ENCODE results near the gene HOXC6. TPM values are rescaled to one million over a fixed set of nuclear protein-coding genes. Genes with fewer than 3 reads are reported as not detected.

The HOXC6 gene
- total and polyA plus RNA-seq, 5 experiments from 2014 or later = not detected

DNA sequence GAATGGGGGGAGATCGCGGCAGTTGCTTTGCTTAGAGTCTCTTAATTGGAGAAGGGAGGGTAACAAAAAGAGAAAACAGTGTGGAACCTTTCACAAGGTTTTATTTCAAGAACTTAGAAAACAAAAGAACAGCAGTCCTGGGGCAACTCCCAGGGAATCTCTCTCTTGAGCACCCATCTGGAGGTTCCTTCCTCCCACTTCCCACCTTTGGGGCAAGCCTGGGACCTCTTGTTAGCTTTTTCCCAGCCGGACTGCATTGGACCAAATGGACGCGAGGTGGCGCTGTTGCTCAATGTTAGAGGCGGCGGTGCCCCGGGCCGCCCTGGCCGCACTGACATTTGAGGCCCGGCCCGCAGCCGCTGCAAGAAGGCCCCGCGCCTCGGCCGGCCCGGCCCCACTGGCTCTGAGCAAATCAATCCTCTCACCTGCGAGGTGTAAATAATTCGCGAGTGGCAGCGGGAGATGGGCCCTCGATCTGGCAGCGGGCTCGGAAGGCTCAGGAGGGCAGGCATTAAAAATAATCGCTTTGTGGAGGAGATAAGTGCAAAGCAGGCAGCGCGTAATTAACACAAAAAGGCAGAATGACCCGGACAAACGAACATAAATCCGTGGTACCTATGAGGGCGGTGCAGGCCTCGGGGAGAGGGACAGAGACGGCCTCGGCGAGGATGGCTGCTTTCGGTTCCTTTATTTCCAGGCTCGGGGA is 22.2 kb upstream of the HOXC6 start:
- Mint-ChIP-seq H3K27ac (peak overlapping the region in 2 of 10 donors; percentile 57 to 72), H3K4me3 (peak overlapping the region; percentile 71 to 92 (median 82)), H3K36me3 (no peaks in the 10 kb centered on the region), H3K4me1 (peaks cover 20 to 42% (median 24%) of the 10 kb centered on the region in 4 donors), H3K9me3 (no peaks in the 10 kb centered on the region), H3K27me3 (peaks cover 51 to 100% (median 84%) of the 10 kb centered on the region in 5 donors)
- POLR2A ChIA-PET = interaction anchor here (0.6 to 1.9 kb wide), 6 partner anchors 11 to 243 kb away, joined by 3 to 6 read pairs (median 4); partner anchors contain the start of gene HOXC5
- ATAC-seq = peak; percentile 79 to 82
- DNase-seq = peak; percentile 66 to 93 (median 82)

DNA sequence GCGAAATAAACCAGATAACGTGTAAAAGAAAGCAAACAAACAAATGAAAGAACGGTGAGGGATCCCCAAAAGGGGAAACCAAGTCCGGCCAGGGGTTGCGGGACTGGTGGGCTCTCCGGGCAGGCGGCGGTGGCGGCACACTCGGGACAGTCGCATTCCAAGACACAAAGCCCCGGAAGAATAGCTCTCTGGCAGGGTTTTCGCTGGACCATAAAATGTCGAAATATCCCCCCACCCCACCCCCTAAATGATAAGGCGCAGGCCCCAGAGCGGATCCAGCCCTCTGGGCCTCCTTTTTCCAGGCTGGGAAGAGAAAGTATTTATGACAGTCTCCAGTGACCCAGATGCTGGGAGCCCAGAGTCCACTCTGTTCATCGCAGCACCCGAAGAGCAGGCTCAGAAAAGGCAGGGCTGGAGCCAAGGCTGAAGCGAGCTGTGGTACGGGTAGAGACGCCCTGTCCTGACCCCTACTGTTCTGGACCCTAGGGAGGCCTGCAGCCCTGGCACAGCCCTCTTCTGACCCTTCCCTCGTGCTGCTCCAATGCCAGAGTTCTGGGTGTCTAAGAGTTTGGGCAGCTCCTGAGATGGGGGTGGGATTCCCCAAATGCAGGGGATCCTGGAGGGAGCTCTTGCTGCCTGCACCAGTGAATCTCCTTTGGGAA is 21.6 kb upstream of the HOXC6 start:
- POLR2A ChIA-PET = interaction anchor here (0.6 to 1.9 kb wide), 4 partner anchors 11 to 201 kb away, joined by 3 to 6 read pairs (median 4); partner anchors contain the start of gene HOXC5
- peaks cover 56 to 100% (median 85%) of the 10 kb centered on the region in 5 donors for H3K27me3 Mint-ChIP-seq

DNA sequence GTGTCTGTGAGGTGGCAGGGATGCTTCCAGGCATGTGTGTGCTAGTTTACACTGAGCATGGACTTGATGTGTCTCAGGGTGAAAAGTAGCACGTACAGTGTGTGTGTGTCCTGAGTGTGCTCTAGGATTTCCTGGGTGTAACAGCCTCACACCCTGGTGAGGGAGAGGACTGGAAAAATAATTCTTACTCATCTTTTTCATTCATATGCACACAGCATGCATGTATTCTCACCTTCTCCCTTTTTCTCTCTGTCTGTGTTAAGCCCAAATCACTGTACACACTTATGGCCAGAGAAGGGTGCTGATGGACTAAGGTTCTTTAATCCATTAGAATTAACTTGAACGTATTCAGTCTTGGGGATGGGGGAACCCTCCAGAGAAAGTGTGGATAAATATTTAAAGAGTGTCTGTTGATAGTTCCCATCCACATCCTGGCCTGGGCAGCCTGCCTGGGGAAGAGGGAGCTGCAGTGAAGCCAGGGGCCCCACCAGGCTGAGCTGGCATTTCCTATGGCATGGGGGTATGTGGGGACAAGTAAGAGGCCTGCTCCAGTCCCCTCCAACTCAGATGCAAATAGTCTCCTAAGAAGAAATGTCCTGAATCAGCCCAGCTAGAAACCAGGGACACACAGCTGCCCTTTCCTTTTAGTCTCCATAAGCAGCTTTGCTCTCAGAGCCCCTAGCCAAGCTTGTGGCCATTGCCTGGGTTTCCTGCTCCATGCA is 20.5 kb upstream of the HOXC6 start:
- Mint-ChIP-seq H3K4me1 (peaks cover 22 to 51% (median 31%) of the 10 kb centered on the region in 4 donors), H3K36me3 (peaks cover 0 to 2% (median 0%) of the 10 kb centered on the region in 3 donors), H3K27ac (peak overlapping the region in 1 of 10 donors; percentile 13), H3K9me3 (no peaks in the 10 kb centered on the region), H3K4me3 (peak overlapping the region in 5 of 10 donors; percentile 7 to 88 (median 14)), H3K27me3 (peaks cover 55 to 100% (median 81%) of the 10 kb centered on the region in 5 donors)
- ATAC-seq = no peak
- POLR2A ChIA-PET = interaction anchor here (2.2 kb wide), 1 partner anchor 199 kb away, joined by 5 read pairs; no protein-coding TSS in a partner anchor
- peak in 1 of 10 donors; percentile 32 for DNase-seq

More for the DNA sequence above, 21.6 kb upstream of the HOXC6 start:
- peak overlapping the region in 2 of 10 donors; percentile 57 to 72 for H3K27ac Mint-ChIP-seq
- H3K4me3 Mint-ChIP-seq = peak overlapping the region; percentile 71 to 92 (median 82)
- H3K4me1 Mint-ChIP-seq = peaks cover 25 to 49% (median 31%) of the 10 kb centered on the region in 4 donors
- peak in 1 of 10 donors; percentile 53 for DNase-seq
- no peak for ATAC-seq
- no peaks in the 10 kb centered on the region for H3K9me3 Mint-ChIP-seq
- peaks cover 0 to 2% (median 0%) of the 10 kb centered on the region in 3 donors for H3K36me3 Mint-ChIP-seq

DNA sequence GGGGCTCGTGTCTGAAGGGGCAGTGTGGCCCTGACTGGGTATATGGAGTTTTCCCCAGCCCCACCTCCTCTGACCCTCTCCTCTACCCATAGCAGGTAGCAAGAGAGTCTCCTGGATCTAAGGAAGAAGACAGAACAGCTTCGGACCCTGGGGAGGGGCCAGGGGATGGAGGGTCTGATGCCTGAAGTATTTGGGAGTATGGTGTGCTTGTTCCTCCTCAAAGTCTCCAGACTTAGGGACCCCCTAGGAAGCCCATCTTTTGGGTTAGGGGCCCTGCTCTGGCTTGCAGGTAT is 20.0 kb upstream of the HOXC6 start:
- Mint-ChIP-seq H3K4me3 (peak overlapping the region in 6 of 10 donors; percentile 12 to 32 (median 21)), H3K27ac (peak overlapping the region in 1 of 10 donors; percentile 13), H3K4me1 (peaks cover 24 to 51% (median 31%) of the 10 kb centered on the region in 4 donors), H3K36me3 (peaks cover 0 to 4% (median 0%) of the 10 kb centered on the region in 3 donors), H3K9me3 (no peaks in the 10 kb centered on the region), H3K27me3 (peaks cover 54 to 100% (median 80%) of the 10 kb centered on the region in 5 donors)
- no peak for ATAC-seq
- peak in 1 of 10 donors; percentile 36 for DNase-seq
- POLR2A ChIA-PET = interaction anchor here (1.2 to 2.2 kb wide), 2 partner anchors 181 to 198 kb away, joined by 3 to 5 read pairs; partner anchors contain the start of gene SMUG1

DNA sequence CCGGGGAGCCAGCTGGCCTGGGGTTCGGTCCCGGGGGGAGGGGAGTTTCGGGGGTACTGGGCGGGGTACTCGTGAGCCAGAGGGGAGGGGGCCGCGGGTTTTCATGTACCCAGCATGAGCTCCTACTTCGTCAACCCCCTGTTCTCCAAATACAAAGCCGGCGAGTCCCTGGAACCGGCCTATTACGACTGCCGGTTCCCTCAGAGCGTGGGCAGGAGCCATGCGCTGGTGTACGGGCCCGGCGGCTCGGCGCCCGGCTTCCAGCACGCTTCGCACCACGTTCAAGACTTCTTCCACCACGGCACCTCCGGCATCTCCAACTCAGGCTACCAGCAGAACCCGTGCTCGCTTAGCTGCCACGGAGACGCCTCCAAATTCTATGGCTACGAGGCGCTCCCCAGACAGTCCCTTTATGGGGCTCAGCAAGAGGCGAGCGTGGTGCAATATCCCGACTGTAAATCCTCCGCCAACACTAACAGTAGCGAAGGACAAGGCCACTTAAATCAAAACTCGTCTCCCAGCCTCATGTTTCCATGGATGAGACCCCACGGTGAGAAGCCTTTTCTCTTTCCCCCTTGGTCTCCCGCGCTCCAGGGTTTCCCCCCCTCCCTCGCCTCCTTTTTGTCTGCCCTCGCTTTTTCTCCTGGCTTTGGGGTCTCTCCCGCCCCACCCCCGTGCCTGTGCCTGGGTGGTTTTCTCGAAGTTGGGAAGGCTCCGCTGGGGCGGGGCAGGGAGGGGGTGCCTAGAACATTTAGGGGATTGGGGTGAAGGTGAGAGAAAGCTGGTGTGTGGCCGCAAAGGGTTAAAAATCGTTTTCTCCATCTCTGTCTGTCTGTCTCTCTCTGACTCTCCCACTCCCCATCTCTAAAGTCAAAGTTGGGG is 18.8 kb upstream of the HOXC6 start:
- DNase-seq (peak in 1 of 10 donors; percentile 62), ATAC-seq (peak; percentile 40 to 52)
- POLR2A ChIA-PET = interaction anchor here (0.6 to 2.2 kb wide), 8 partner anchors 8 to 547 kb away, joined by 3 to 7 read pairs (median 4); partner anchors contain the start of gene SMUG1
- Mint-ChIP-seq H3K9me3 (no peaks in the 10 kb centered on the region), H3K4me3 (peak overlapping the region; percentile 42 to 85 (median 79)), H3K27ac (peak overlapping the region in 2 of 10 donors; percentile 25 to 90), H3K4me1 (peaks cover 24 to 57% (median 33%) of the 10 kb centered on the region in 4 donors), H3K36me3 (peaks cover 0 to 7% (median 0%) of the 10 kb centered on the region in 3 donors), H3K27me3 (peaks cover 53 to 100% (median 80%) of the 10 kb centered on the region in 5 donors)

DNA sequence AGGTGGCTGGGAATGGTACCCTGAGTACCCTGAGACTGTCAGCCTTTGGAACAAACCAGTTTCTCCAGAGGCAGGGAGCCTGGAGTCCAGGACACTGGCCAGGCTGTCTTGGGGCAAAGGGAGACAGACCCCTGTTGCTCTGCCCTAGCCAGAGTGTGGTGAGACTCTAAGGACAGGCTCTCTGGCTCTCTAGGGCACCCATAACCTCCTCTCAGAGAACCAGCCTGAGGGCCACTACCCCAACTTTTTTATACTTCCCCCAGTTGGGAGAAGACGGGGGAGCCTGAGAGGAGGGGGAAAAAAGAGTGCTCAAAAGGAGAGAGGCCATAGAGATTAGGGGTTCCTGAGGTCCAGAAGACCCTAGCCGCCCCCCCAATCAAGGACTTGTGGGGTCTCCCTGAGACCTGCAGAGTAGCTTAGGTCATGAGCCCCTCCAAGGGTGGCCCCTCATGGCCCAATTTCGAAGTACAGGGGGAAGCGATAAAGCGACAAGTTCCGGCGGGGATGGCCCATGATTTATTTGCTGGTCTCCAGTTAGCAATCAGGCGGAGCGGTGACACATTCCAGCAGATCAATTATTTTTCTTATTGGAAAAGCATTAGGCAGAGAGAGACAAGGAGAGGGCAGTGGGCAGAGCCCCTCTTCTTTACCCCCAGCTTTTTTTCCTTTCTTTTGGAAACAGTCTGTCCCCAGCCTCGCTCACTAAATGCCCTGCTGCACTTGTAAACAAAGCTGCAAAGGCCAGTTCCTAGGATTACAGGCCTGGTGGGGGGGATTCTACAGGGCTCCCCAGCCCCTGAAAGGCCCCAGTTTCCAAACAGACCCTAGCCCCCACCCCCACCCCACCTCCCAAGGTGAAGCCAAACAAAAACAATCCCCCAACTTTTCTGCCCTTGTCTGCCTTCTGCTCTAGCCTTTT is 17.9 kb upstream of the HOXC6 start:
- Mint-ChIP-seq H3K27me3 (peaks cover 59 to 100% (median 81%) of the 10 kb centered on the region in 5 donors), H3K4me3 (peak overlapping the region in 7 of 10 donors; percentile 27 to 80 (median 43)), H3K4me1 (peaks cover 25 to 63% (median 36%) of the 10 kb centered on the region in 4 donors), H3K36me3 (peaks cover 0 to 7% (median 0%) of the 10 kb centered on the region in 3 donors), H3K9me3 (no peaks in the 10 kb centered on the region), H3K27ac (no peak overlapping the region)
- POLR2A ChIA-PET = interaction anchor here (1.2 to 2.2 kb wide), 3 partner anchors 14 to 196 kb away, joined by 4 to 5 read pairs (median 5); no protein-coding TSS in a partner anchor
- DNase-seq (peak in 1 of 10 donors; percentile 50), ATAC-seq (no peak)

DNA sequence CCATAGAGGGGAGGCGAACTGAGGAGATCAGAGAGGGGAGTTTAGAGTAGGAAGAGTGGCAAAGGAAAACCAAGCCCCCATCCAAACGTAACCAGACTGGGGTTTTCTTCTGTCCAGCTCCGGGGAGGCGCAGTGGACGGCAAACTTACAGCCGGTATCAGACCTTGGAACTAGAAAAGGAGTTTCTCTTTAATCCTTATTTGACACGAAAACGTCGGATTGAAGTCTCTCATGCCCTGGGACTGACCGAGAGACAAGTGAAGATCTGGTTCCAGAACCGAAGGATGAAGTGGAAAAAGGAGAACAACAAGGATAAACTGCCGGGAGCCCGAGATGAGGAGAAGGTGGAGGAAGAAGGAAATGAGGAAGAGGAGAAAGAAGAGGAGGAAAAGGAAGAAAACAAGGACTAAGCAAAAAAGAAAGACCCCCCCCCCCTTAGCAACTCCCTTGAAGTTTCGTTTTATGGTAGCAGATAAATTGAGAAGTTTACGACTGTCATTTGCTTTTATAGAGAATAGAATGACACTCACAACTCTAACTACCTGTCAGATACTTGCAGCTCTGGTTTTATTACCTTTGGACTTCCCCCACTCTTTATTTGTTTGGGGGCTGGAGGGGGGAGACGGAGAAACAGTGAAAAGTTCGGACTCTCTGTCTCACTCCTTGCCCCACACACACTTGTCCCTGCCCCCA is 17.1 kb upstream of the HOXC6 start:
- Mint-ChIP-seq H3K4me1 (peaks cover 22 to 57% (median 30%) of the 10 kb centered on the region in 4 donors), H3K9me3 (no peaks in the 10 kb centered on the region), H3K4me3 (peak overlapping the region in 5 of 10 donors; percentile 8 to 58 (median 19)), H3K36me3 (peaks cover 0 to 7% (median 0%) of the 10 kb centered on the region in 3 donors), H3K27me3 (peaks cover 56 to 94% (median 80%) of the 10 kb centered on the region in 5 donors), H3K27ac (no peak overlapping the region)
- ATAC-seq (no peak), DNase-seq (peak in 1 of 10 donors; percentile 35)
- POLR2A ChIA-PET = interaction anchor here (0.6 kb wide), 1 partner anchor 1944 kb away, joined by 6 read pairs; no protein-coding TSS in a partner anchor

DNA sequence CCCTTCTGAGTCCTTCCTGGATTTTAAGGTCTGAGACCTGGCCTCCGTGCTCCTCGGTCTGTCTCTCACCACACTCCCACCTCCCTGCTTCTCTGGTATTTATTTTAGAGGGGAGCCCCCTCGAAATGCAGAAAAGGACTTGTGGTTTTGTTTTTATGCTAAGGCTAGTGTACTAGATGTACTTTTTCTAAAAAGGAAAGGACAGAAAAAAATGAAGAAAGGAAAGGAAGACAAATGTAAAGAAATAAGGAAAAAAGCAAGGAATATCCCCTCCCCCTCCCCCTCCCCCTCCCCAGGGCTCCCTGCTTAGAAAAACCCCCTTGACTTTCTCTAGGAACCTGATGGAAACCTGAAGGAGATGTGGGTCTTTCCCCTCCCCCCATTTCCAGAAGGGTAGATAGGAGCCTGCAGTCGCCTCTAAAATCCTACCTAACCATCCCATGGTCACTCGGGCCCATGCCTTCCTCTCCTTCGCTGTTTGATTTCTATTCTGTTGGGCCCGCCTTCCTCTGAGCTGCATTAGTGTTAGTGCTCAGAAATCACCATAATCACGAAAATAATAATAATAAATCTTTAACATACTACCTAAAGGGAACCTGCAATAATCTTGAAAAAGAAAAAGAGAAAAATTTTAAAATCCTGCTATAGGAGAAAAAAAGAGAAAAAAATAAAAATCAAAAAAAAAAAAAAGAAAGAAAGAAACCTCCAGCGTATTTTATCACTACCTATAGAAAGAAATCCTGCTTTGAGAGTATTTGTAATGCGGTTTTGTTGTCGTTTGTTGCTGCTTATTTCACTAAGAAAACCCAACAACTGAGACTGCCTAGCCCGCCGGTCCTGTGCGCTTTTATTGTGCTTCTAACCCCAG is 16.3 kb upstream of the HOXC6 start:
- Mint-ChIP-seq H3K27me3 (peaks cover 53 to 90% (median 75%) of the 10 kb centered on the region in 5 donors), H3K36me3 (peaks cover 0 to 7% (median 0%) of the 10 kb centered on the region in 3 donors), H3K27ac (no peak overlapping the region), H3K4me3 (no peak overlapping the region), H3K4me1 (peaks cover 18 to 52% (median 25%) of the 10 kb centered on the region in 4 donors), H3K9me3 (no peaks in the 10 kb centered on the region)
- POLR2A ChIA-PET = interaction anchor here (0.6 kb wide), 1 partner anchor 1945 kb away, joined by 6 read pairs; no protein-coding TSS in a partner anchor
- ATAC-seq (no peak), DNase-seq (peak in 1 of 10 donors; percentile 18)

DNA sequence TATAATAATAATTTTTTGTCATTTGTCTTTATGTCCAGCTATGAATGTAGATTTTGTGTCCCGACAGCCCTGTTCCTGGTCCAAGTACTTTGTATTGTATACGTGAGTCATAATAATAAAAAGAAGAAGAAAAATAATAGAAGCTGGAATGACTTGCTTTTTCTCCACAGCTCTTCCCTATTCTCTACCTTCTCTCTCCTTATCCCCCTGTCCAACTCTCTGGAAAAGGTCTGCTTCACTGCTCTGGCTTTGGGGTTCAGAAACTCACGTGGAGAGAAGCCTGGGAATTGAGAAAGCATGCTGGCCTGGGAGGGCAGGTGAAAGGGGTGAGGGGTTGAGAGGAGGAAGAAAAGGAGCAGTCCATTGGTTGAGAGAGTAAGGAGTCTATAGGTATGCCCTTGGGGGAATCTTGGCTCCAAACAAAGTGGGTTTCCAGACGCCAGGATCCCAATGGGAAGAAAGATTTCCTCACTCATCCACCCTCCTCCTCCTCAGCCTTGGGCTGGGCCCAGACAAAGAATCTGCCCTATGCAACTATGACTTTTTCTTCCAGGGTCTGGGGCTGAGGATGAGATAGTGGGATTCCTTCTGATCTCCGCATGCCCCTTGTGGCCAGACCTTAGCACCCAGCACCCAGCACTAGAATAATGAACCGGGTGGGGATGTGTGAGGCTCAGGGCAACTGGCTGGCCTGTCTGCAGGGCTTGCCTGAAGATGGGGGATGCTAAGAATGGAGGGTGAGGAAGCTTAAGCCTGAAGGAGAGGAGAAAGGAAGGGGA is 15.4 kb upstream of the HOXC6 start:
- no peak overlapping the region for H3K4me3 Mint-ChIP-seq
- H3K4me1 Mint-ChIP-seq = peaks cover 20 to 61% (median 32%) of the 10 kb centered on the region in 4 donors
- H3K27ac Mint-ChIP-seq = no peak overlapping the region
- ATAC-seq (no peak), DNase-seq (peak in 1 of 10 donors; percentile 27)
- POLR2A ChIA-PET = no interaction called here
- peaks cover 0 to 7% (median 0%) of the 10 kb centered on the region in 3 donors for H3K36me3 Mint-ChIP-seq
- peaks cover 54 to 90% (median 73%) of the 10 kb centered on the region in 5 donors for H3K27me3 Mint-ChIP-seq
- no peaks in the 10 kb centered on the region for H3K9me3 Mint-ChIP-seq

Data from naive thymus-derived CD8-positive, alpha-beta T cell (primary cell).